ENCODE measurements around the gene PAEP.
"Not testable (repeated sequence)": the region's sequence is repeated elsewhere in the genome, so short reads cannot be mapped to it uniquely, and the experiment has no call there.

The PAEP gene

GRCh38 chr9:135534192-135534711, 27.3 kb upstream of the PAEP start:
- H3K4me1 ChIP-seq (ENCODE audit: insufficient read depth, low read length); H3K36me3 ChIP-seq (ENCODE audit: insufficient read depth, low read length); H3K9ac ChIP-seq (ENCODE audit: low read depth, low read length); H3K9me3 ChIP-seq (ENCODE audit: control insufficient read depth, insufficient read depth, low read length): not testable (repeated sequence)

GRCh38 chr9:135534826-135535225, 26.7 kb upstream of the PAEP start:
- not testable (repeated sequence) for H3K36me3 ChIP-seq (ENCODE audit: insufficient read depth, low read length); H3K9ac ChIP-seq (ENCODE audit: low read depth, low read length); H3K4me1 ChIP-seq (ENCODE audit: insufficient read depth, low read length); H3K9me3 ChIP-seq (ENCODE audit: control insufficient read depth, insufficient read depth, low read length)

GRCh38 chr9:135535631-135536030, 25.9 kb upstream of the PAEP start:
- not testable (repeated sequence) for H3K36me3 ChIP-seq (ENCODE audit: insufficient read depth, low read length); H3K9me3 ChIP-seq (ENCODE audit: control insufficient read depth, insufficient read depth, low read length); H3K4me1 ChIP-seq (ENCODE audit: insufficient read depth, low read length); H3K9ac ChIP-seq (ENCODE audit: low read depth, low read length)

- no peaks in the 10 kb centered on the region for H3K9me3 ChIP-seq (ENCODE audit: control insufficient read depth, insufficient read depth, low read length)
- no peaks in the 10 kb centered on the region for H3K36me3 ChIP-seq (ENCODE audit: insufficient read depth, low read length)
These were observed 25.3 kb upstream of the PAEP start for GRCh38 chr9:135536216-135536615.

GRCh38 chr9:135543262-135543894, 18.2 kb upstream of the PAEP start:
- H3K36me3 ChIP-seq (ENCODE audit: insufficient read depth, low read length); H3K9ac ChIP-seq (ENCODE audit: low read depth, low read length); H3K9me3 ChIP-seq (ENCODE audit: control insufficient read depth, insufficient read depth, low read length); H3K4me1 ChIP-seq (ENCODE audit: insufficient read depth, low read length): not testable (repeated sequence)

More at GRCh38 chr9:135536216-135536615, 25.3 kb upstream of the PAEP start:
- no peaks in the 10 kb centered on the region for H3K4me1 ChIP-seq (ENCODE audit: insufficient read depth, low read length)
- no peak overlapping the region for H3K9ac ChIP-seq (ENCODE audit: low read depth, low read length)

- Histone ChIP-seq H3K4me1 (ENCODE audit: insufficient read depth, low read length) (no peaks in the 10 kb centered on the region), H3K9ac (ENCODE audit: low read depth, low read length) (no peak overlapping the region), H3K9me3 (ENCODE audit: control insufficient read depth, insufficient read depth, low read length) (no peaks in the 10 kb centered on the region), H3K36me3 (ENCODE audit: insufficient read depth, low read length) (no peaks in the 10 kb centered on the region)
These were observed 16.4 kb upstream of the PAEP start for GRCh38 chr9:135544981-135545635.

GRCh38 chr9:135545646-135546176, 15.8 kb upstream of the PAEP start, which contains the start of gene OBP2A:
OBP2A (plus strand) TSS chr9:135546126; CDS start chr9:135546181, 55 bp downstream.
- not testable (repeated sequence) for H3K9ac ChIP-seq (ENCODE audit: low read depth, low read length); H3K4me1 ChIP-seq (ENCODE audit: insufficient read depth, low read length); H3K9me3 ChIP-seq (ENCODE audit: control insufficient read depth, insufficient read depth, low read length); H3K36me3 ChIP-seq (ENCODE audit: insufficient read depth, low read length)

- not testable (repeated sequence) for H3K9me3 ChIP-seq (ENCODE audit: control insufficient read depth, insufficient read depth, low read length); H3K4me1 ChIP-seq (ENCODE audit: insufficient read depth, low read length); H3K36me3 ChIP-seq (ENCODE audit: insufficient read depth, low read length); H3K9ac ChIP-seq (ENCODE audit: low read depth, low read length)
These were observed 14.6 kb upstream of the PAEP start for GRCh38 chr9:135546792-135547617.

GRCh38 chr9:135547756-135548736, 13.5 kb upstream of the PAEP start:
- Histone ChIP-seq H3K4me1 (ENCODE audit: insufficient read depth, low read length) (no peaks in the 10 kb centered on the region), H3K36me3 (ENCODE audit: insufficient read depth, low read length) (no peaks in the 10 kb centered on the region), H3K9ac (ENCODE audit: low read depth, low read length) (no peak overlapping the region), H3K9me3 (ENCODE audit: control insufficient read depth, insufficient read depth, low read length) (no peaks in the 10 kb centered on the region)

GRCh38 chr9:135549478-135550343, 11.8 kb upstream of the PAEP start:
- H3K4me1 ChIP-seq (ENCODE audit: insufficient read depth, low read length); H3K9me3 ChIP-seq (ENCODE audit: control insufficient read depth, insufficient read depth, low read length); H3K9ac ChIP-seq (ENCODE audit: low read depth, low read length); H3K36me3 ChIP-seq (ENCODE audit: insufficient read depth, low read length): not testable (repeated sequence)

GRCh38 chr9:135550344-135550918, 11.1 kb upstream of the PAEP start:
- H3K9ac ChIP-seq (ENCODE audit: low read depth, low read length): no peak overlapping the region
- no peaks in the 10 kb centered on the region for H3K36me3 ChIP-seq (ENCODE audit: insufficient read depth, low read length)
- H3K4me1 ChIP-seq (ENCODE audit: insufficient read depth, low read length): no peaks in the 10 kb centered on the region
- H3K9me3 ChIP-seq (ENCODE audit: control insufficient read depth, insufficient read depth, low read length): no peaks in the 10 kb centered on the region

GRCh38 chr9:135551031-135551430, 10.5 kb upstream of the PAEP start:
- Histone ChIP-seq H3K9me3 (ENCODE audit: control insufficient read depth, insufficient read depth, low read length) (no peaks in the 10 kb centered on the region), H3K4me1 (ENCODE audit: insufficient read depth, low read length) (no peaks in the 10 kb centered on the region), H3K36me3 (ENCODE audit: insufficient read depth, low read length) (no peaks in the 10 kb centered on the region), H3K9ac (ENCODE audit: low read depth, low read length) (no peak overlapping the region)

- Histone ChIP-seq H3K9ac (ENCODE audit: low read depth, low read length) (no peak overlapping the region), H3K9me3 (ENCODE audit: control insufficient read depth, insufficient read depth, low read length) (no peaks in the 10 kb centered on the region), H3K4me1 (ENCODE audit: insufficient read depth, low read length) (no peaks in the 10 kb centered on the region), H3K36me3 (ENCODE audit: insufficient read depth, low read length) (no peaks in the 10 kb centered on the region)
These were observed 10.1 kb upstream of the PAEP start for GRCh38 chr9:135551456-135551855.
